HEK293T (cell line): ENCODE results near the gene CST7.

ENCODE experiments used
- CTCF ChIA-PET: fragments of 350-600 bp; formaldehyde crosslinking; extraction: SDS; loops from one replicate; lab custom pipeline; 2021; ENCODE audit warnings: antibody characterized with exemption, inconsistent platforms; lab: Yijun Ruan, JAX
- POLR2A ChIA-PET: fragments of 350-600 bp; formaldehyde crosslinking; extraction: SDS; loops from one replicate; lab custom pipeline; 2020; ENCODE audit warnings: antibody characterized with exemption, inconsistent platforms; lab: Yijun Ruan, JAX
- DNase-seq: peaks from one replicate; pipeline ENCODE4 v3.0.0; 2012; ENCODE audit warnings: mixed read lengths; ENCODE audit errors: extremely low spot score
- ARNT ChIP-seq: fragments of 450-650 bp; IDR thresholded peaks from 2 replicates; pipeline ENCODE4 v1.6.1; 2017; ENCODE audit warnings: mild to moderate bottlenecking
- BHLHE40 ChIP-seq: fragments of 450-650 bp; IDR thresholded peaks from 2 replicates; pipeline ENCODE4 v1.6.1; 2016; ENCODE audit warnings: mild to moderate bottlenecking, moderate library complexity, borderline replicate concordance
- CTBP1 ChIP-seq: fragments of 450-650 bp; IDR thresholded peaks from 2 replicates; pipeline ENCODE4 v1.6.1; 2016; ENCODE audit warnings: borderline replicate concordance
- ELF4 ChIP-seq: fragments of 450-650 bp; IDR thresholded peaks from 2 replicates; pipeline ENCODE4 v1.6.1; 2017; ENCODE audit warnings: antibody characterized with exemption
- FOXA1 ChIP-seq: fragments of 450-650 bp; IDR thresholded peaks from 2 replicates; pipeline ENCODE4 v1.6.1; 2016; ENCODE audit warnings: mild to moderate bottlenecking
- FOXK2 ChIP-seq: fragments of 450-650 bp; IDR thresholded peaks from 2 replicates; pipeline ENCODE4 v1.6.1; 2016; ENCODE audit warnings: mild to moderate bottlenecking
- FOXM1 ChIP-seq: fragments of 450-650 bp; IDR thresholded peaks from 2 replicates; pipeline ENCODE4 v1.6.1; 2017; ENCODE audit warnings: mild to moderate bottlenecking, borderline replicate concordance
- HDGF ChIP-seq: fragments of 450-650 bp; IDR thresholded peaks from 2 replicates; pipeline ENCODE4 v1.6.1; 2017; ENCODE audit warnings: antibody characterized with exemption, borderline replicate concordance
- L3MBTL2 ChIP-seq: fragments of 450-650 bp; conservative IDR thresholded peaks from 2 replicates; pipeline ENCODE4 v1.6.1; 2016; ENCODE audit warnings: mild to moderate bottlenecking
- LEF1 ChIP-seq: fragments of 450-650 bp; IDR thresholded peaks from 2 replicates; pipeline ENCODE4 v1.6.1; 2017; ENCODE audit warnings: mild to moderate bottlenecking, borderline replicate concordance
- NFRKB ChIP-seq: fragments of 450-650 bp; IDR thresholded peaks from 2 replicates; pipeline ENCODE4 v1.6.1; 2016; ENCODE audit warnings: mild to moderate bottlenecking, moderate library complexity
- PKNOX1 ChIP-seq: fragments of 450-650 bp; IDR thresholded peaks from 2 replicates; pipeline ENCODE4 v1.6.1; 2016
- SP1 ChIP-seq: fragments of 450-650 bp; IDR thresholded peaks from 2 replicates; pipeline ENCODE4 v1.6.1; 2017
- SUZ12 ChIP-seq: fragments of 450-650 bp; IDR thresholded peaks from 2 replicates; pipeline ENCODE4 v1.6.1; 2016; ENCODE audit warnings: mild to moderate bottlenecking
- TARDBP ChIP-seq: fragments of 450-650 bp; IDR thresholded peaks from 2 replicates; pipeline ENCODE4 v1.6.1; 2016
- ZNF384 ChIP-seq: fragments of 450-650 bp; IDR thresholded peaks from 2 replicates; pipeline ENCODE4 v1.6.1; 2016

CST7 gene

GRCh38 chr20:24933266-24933908 is 15.7 kb upstream of the CST7 start:
- ChIA-PET CTCF (no interaction called here), POLR2A (no interaction called here)
- DNase-seq: no peak
- TF ChIP-seq PKNOX1: no peak
- no peak for TF ChIP-seq HDGF
- TF ChIP-seq ARNT: no peak
- TF ChIP-seq ZNF384: no peak
- no peak for TF ChIP-seq NFRKB
- TF ChIP-seq FOXM1: no peak
- no peak for TF ChIP-seq SUZ12
- TF ChIP-seq LEF1: no peak
- TF ChIP-seq FOXA1: no peak
- TF ChIP-seq CTBP1: no peak
- TF ChIP-seq L3MBTL2: no peak

- DNase-seq: no peak
- CTCF ChIA-PET: no interaction called here
These were observed 14.9 kb upstream of the CST7 start for GRCh38 chr20:24934101-24934661.

GRCh38 chr20:24934716-24935115 is 14.4 kb upstream of the CST7 start:
- ChIA-PET CTCF (no interaction called here), POLR2A (interaction anchor here (0.6 kb wide), 1 partner anchor 1809 kb away, joined by 3 read pairs; no protein-coding TSS in a partner anchor)
- no peak for DNase-seq
- TF ChIP-seq LEF1: no peak
- no peak for TF ChIP-seq FOXK2
- TF ChIP-seq L3MBTL2: no peak
- no peak for TF ChIP-seq ZNF384
- no peak for TF ChIP-seq HDGF
- no peak for TF ChIP-seq PKNOX1
- no peak for TF ChIP-seq TARDBP
- TF ChIP-seq BHLHE40: no peak
- TF ChIP-seq NFRKB: no peak
- no peak for TF ChIP-seq SUZ12

More at GRCh38 chr20:24934101-24934661, 14.9 kb upstream of the CST7 start:
- no peak for TF ChIP-seq FOXM1
- TF ChIP-seq PKNOX1: no peak
- no peak for TF ChIP-seq FOXA1
- no peak for TF ChIP-seq ARNT
- no peak for TF ChIP-seq CTBP1
- TF ChIP-seq HDGF: no peak
- no peak for TF ChIP-seq BHLHE40
- TF ChIP-seq L3MBTL2: no peak
- no peak for TF ChIP-seq NFRKB
- no peak for TF ChIP-seq ZNF384
- TF ChIP-seq LEF1: no peak
- no peak for TF ChIP-seq FOXK2
- TF ChIP-seq TARDBP: no peak
- TF ChIP-seq SP1: no peak
- no peak for TF ChIP-seq ELF4
- no peak for TF ChIP-seq SUZ12
- POLR2A ChIA-PET: interaction anchor here (0.6 kb wide), 1 partner anchor 1808 kb away, joined by 3 read pairs; no protein-coding TSS in a partner anchor

- no peak for TF ChIP-seq TARDBP
- no peak for TF ChIP-seq FOXK2
- no peak for TF ChIP-seq PKNOX1
- no peak for TF ChIP-seq NFRKB
- no peak for TF ChIP-seq FOXA1
- TF ChIP-seq CTBP1: no peak
- TF ChIP-seq SUZ12: no peak
- no peak for TF ChIP-seq L3MBTL2
- TF ChIP-seq ZNF384: no peak
- TF ChIP-seq ELF4: no peak
- TF ChIP-seq FOXM1: no peak
- no peak for TF ChIP-seq SP1
- TF ChIP-seq LEF1: no peak
- no peak for TF ChIP-seq ARNT
- no peak for TF ChIP-seq BHLHE40
- ChIA-PET CTCF (no interaction called here), POLR2A (interaction anchor here (0.6 kb wide), 1 partner anchor 1809 kb away, joined by 3 read pairs; no protein-coding TSS in a partner anchor)
- no peak for DNase-seq
These were observed 13.9 kb upstream of the CST7 start for GRCh38 chr20:24935140-24935539.

GRCh38 chr20:24935766-24936525 is 13.1 kb upstream of the CST7 start:
- TF ChIP-seq HDGF (no peak), FOXM1 (no peak), LEF1 (no peak), L3MBTL2 (no peak), FOXA1 (no peak), CTBP1 (no peak), BHLHE40 (no peak), FOXK2 (no peak), SP1 (no peak), SUZ12 (no peak), ARNT (no peak), ZNF384 (no peak), TARDBP (no peak)
- ChIA-PET CTCF (no interaction called here), POLR2A (no interaction called here)
- DNase-seq: no peak
